WTC11 (cell line): ENCODE results near the gene CRK. TPM values are rescaled to one million over a fixed set of nuclear protein-coding genes. Genes with fewer than 3 reads are reported as not detected.

Experiments
- JAZF1 ChIP-seq: fragments of 250-450 bp; sonication (Bioruptor Pico); IDR thresholded peaks from 2 replicates; pipeline ENCODE4 v1.9.0; 2021; ENCODE audit warnings: moderate library complexity, mild to moderate bottlenecking, inconsistent platforms
- MXD4 ChIP-seq: fragments of 250-450 bp; sonication (Bioruptor Pico); IDR thresholded peaks from 2 replicates; pipeline ENCODE4 v1.8.0; 2021; ENCODE audit warnings: mild to moderate bottlenecking, moderate library complexity, borderline replicate concordance
- total RNA-seq: library from RNA; stranded (reverse); gene quantifications from 3 replicates; pipeline ENCODE4 v1.2.3, GENCODE V29; 2021
- TF ChIP-seq, protein P1 (sequence below): sonication (generic); formaldehyde crosslinking; IDR thresholded peaks from 2 replicates; pipeline ENCODE4 v1.8.1; 2022; ENCODE audit warnings: missing genetic modification reagents, borderline replicate concordance

Gene CRK
- total RNA-seq, 1 experiment from 2014 or later, result 45.2 TPM

DNA sequence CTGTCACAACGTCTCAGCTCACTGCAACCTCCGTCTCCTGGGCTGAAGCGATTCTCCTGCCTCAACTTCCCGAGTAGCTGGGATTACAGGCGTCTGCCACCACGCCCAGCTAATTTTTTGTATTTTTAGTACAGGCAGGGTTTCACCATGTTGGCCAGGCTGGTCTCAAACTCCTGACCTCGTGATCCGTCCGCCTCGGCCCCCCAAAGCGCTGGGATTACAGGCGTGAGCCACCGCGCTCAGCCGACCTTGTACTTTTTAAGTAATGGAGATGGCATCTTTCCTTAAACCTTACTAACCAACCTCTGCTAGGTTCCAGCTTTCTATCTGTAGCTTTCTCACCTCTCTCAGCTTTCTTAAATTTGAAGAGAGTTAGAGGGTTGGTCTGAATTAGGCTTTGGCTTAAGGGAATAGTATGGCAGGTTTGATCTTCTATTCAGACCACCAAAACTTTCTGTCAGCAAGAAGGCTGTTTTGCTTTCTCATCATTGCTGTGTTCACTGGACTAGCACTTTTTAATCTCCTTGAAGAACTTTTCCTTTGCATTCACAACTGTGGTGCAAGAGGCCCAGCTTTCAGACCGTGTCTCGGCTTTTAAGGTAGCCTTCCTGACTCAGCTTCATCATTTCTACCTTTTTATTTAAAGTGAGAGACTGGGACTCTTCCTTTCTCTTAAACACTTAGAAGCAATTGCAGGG lies 84.0 kb downstream of the CRK start (continued):
- TF ChIP-seq, protein P1, sequence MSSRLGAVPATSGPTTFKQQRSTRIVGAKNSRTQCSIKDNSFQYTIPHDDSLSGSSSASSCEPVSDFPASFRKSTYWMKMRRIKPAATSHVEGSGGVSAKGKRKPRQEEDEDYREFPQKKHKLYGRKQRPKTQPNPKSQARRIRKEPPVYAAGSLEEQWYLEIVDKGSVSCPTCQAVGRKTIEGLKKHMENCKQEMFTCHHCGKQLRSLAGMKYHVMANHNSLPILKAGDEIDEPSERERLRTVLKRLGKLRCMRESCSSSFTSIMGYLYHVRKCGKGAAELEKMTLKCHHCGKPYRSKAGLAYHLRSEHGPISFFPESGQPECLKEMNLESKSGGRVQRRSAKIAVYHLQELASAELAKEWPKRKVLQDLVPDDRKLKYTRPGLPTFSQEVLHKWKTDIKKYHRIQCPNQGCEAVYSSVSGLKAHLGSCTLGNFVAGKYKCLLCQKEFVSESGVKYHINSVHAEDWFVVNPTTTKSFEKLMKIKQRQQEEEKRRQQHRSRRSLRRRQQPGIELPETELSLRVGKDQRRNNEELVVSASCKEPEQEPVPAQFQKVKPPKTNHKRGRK (CRISPR knock-in tag), result no peak
- TF ChIP-seq JAZF1 (CRISPR knock-in tag), result no peak
- TF ChIP-seq MXD4 (CRISPR knock-in tag), result no peak

Other genes starting within 250 kb of the CRK start
- gene BHLHA9, start 185.8 kb downstream of the CRK start, total RNA-seq, result 0.44 to 0.76 TPM in 2 of 3 replicates, not detected in the other
- gene TRARG1, start 176.6 kb downstream of the CRK start, total RNA-seq, result not detected in 3 replicates
- 1,033 to 1,180 TPM (median 1,148 TPM) in 3 replicates for gene YWHAE, start 56.0 kb downstream of the CRK start, total RNA-seq
- 73.6 to 83.2 TPM (median 80.3 TPM) in 3 replicates for gene MYO1C, start 36.5 kb upstream of the CRK start, total RNA-seq
- gene INPP5K, start 60.4 kb upstream of the CRK start, total RNA-seq, result 17.1 to 26.8 TPM (median 18.5 TPM) in 3 replicates
- 58.3 to 68.4 TPM (median 60.2 TPM) in 3 replicates for gene PITPNA, start 106.6 kb upstream of the CRK start, total RNA-seq
- 10.3 to 11.6 TPM (median 11.0 TPM) in 3 replicates for gene SLC43A2, start 172.6 kb upstream of the CRK start, total RNA-seq
- 3.7 to 5.4 TPM (median 4.9 TPM) in 3 replicates for gene SCARF1, start 189.5 kb upstream of the CRK start, total RNA-seq
- 10.2 to 13.8 TPM (median 11.7 TPM) in 3 replicates for gene RILP, start 193.6 kb upstream of the CRK start, total RNA-seq
- gene PRPF8, start 228.6 kb upstream of the CRK start, total RNA-seq, result 323 to 388 TPM (median 328 TPM) in 3 replicates